Peyer's patch (tissue), 4 donors: ENCODE results near the gene CDKL4. TPM values are rescaled to one million over a fixed set of nuclear protein-coding genes. Genes with fewer than 3 reads are reported as not detected.
A peak's percentile ranks its signal among the peaks of the same experiment; 100 is the strongest.
"Not testable (repeated sequence)": the region's sequence is repeated elsewhere in the genome, so short reads cannot be mapped to it uniquely, and the experiment has no call there.

Experiments used
- DNase-seq, 3 donors: peaks; one replicate each; pipeline ENCODE4 v3.0.0-alpha.2; 2017 to 2019
- H3K27ac ChIP-seq, 4 donors: fragments of 200-600 bp; sonication (generic); one replicate each; pipeline ENCODE4 v1.5.1; 2016 to 2019
- H3K27me3 ChIP-seq, 2 donors: fragments of 200-600 bp; sonication (generic); one replicate each; pipeline ENCODE4 v1.5.1; 2019
- H3K36me3 ChIP-seq, 3 donors: fragments of 200-600 bp; sonication (generic); one replicate each; pipeline ENCODE4 v1.5.1; 2016 to 2019
- H3K4me1 ChIP-seq, 4 donors: fragments of 200-600 bp; sonication (generic); one replicate each; pipeline ENCODE4 v1.5.1; 2016 to 2019
- H3K4me3 ChIP-seq, 4 donors: fragments of 200-600 bp; sonication (generic); 1 replicate in 3 of 4; 2 replicates in 1 of 4; pipeline ENCODE4 v1.5.1; 2016 to 2019; ENCODE audit warnings: mild to moderate bottlenecking in 1 of 4
- H3K9me3 ChIP-seq, 4 donors: fragments of 200-600 bp; sonication (generic); one replicate each; pipeline ENCODE4 v1.5.1; 2016 to 2019; ENCODE audit warnings: mild to moderate bottlenecking in 1 of 4
- CTCF ChIP-seq, 6 experiments: fragments of 450-650 bp in 4 of 6; fragments of 200-600 bp in 2 of 6; sonication (generic) in 1 of 6; IDR thresholded peaks; one replicate each; pipeline ENCODE4 v1.5.1; 2017 to 2019; ENCODE audit warnings: antibody characterized with exemption in 6 of 6, mild to moderate bottlenecking in 3 of 6, moderate library complexity in 1 of 6
- POLR2A ChIP-seq, 2 donors: fragments of 450-650 bp; IDR thresholded peaks; one replicate each; pipeline ENCODE4 v1.5.1; 2017; ENCODE audit warnings: antibody characterized with exemption in 2 of 2, mild to moderate bottlenecking in 2 of 2, moderate library complexity in 2 of 2
- total RNA-seq, 4 donors: library from RNA; depleted of rRNA; stranded (reverse); fragments of >200 nt; gene quantifications; one replicate each; pipeline ENCODE4 v1.1.0, GENCODE V29; 2016

Gene CDKL4
- total RNA-seq, 4 donors from 2014 or later = 0.70 to 4.1 (median 0.80) TPM; not detected in 1

GRCh38 chr2:39140322-39140847 is 103.4 kb downstream of the CDKL4 start:
- Histone ChIP-seq H3K36me3 (no peaks in the 10 kb centered on the region), H3K27me3 (no peaks in the 10 kb centered on the region), H3K27ac (peak overlapping the region in 1 of 4 donors; percentile 50), H3K4me1 (peaks cover 0 to 4% (median 0%) of the 10 kb centered on the region in 4 donors), H3K9me3 (no peaks in the 10 kb centered on the region), H3K4me3 (no peak overlapping the region)
- TF ChIP-seq CTCF (IDR thresholded peaks at IDR 0.05) = no peak
- TF ChIP-seq POLR2A (IDR thresholded peaks at IDR 0.05) = no peak
- no peak for DNase-seq

- Histone ChIP-seq H3K4me1 (peaks cover 0 to 4% (median 0%) of the 10 kb centered on the region in 4 donors), H3K36me3 (no peaks in the 10 kb centered on the region), H3K27ac (no peak overlapping the region), H3K4me3 (no peak overlapping the region), H3K27me3 (no peaks in the 10 kb centered on the region), H3K9me3 (no peaks in the 10 kb centered on the region)
- DNase-seq = no peak
- TF ChIP-seq POLR2A (IDR thresholded peaks at IDR 0.05) (no peak), CTCF (IDR thresholded peaks at IDR 0.05) (no peak)
Measured at GRCh38 chr2:39139511-39140237, 104.1 kb downstream of the CDKL4 start.

GRCh38 chr2:39138837-39139211 is 104.9 kb downstream of the CDKL4 start:
- no peaks in the 10 kb centered on the region for H3K27me3 ChIP-seq
- TF ChIP-seq POLR2A (IDR thresholded peaks at IDR 0.05) = no peak
- TF ChIP-seq CTCF (IDR thresholded peaks at IDR 0.05) = no peak

GRCh38 chr2:39138187-39138836 is 105.5 kb downstream of the CDKL4 start:
- not testable (repeated sequence) for H3K9me3 ChIP-seq, H3K27me3 ChIP-seq, H3K36me3 ChIP-seq, H3K4me1 ChIP-seq, H3K27ac ChIP-seq, DNase-seq, H3K4me3 ChIP-seq

More at GRCh38 chr2:39138837-39139211, 104.9 kb downstream of the CDKL4 start:
- Histone ChIP-seq H3K9me3 (no peaks in the 10 kb centered on the region), H3K4me3 (no peak overlapping the region), H3K36me3 (no peaks in the 10 kb centered on the region), H3K4me1 (peaks cover 0 to 4% (median 0%) of the 10 kb centered on the region in 4 donors), H3K27ac (no peak overlapping the region)
- no peak for DNase-seq

- H3K4me3 ChIP-seq = no peak overlapping the region
- no peaks in the 10 kb centered on the region for H3K9me3 ChIP-seq
- no peaks in the 10 kb centered on the region for H3K36me3 ChIP-seq
- peaks cover 0 to 2% (median 0%) of the 10 kb centered on the region in 4 donors for H3K4me1 ChIP-seq
- H3K27ac ChIP-seq = no peak overlapping the region
- no peaks in the 10 kb centered on the region for H3K27me3 ChIP-seq
- no peak for DNase-seq
- no peak for TF ChIP-seq CTCF (IDR thresholded peaks at IDR 0.05)
- no peak for TF ChIP-seq POLR2A (IDR thresholded peaks at IDR 0.05)
Measured at GRCh38 chr2:39136799-39137198, 107.0 kb downstream of the CDKL4 start.

GRCh38 chr2:39135690-39136259 is 108.0 kb downstream of the CDKL4 start:
- DNase-seq = no peak
- H3K27me3 ChIP-seq = no peaks in the 10 kb centered on the region
- TF ChIP-seq POLR2A (IDR thresholded peaks at IDR 0.05) = no peak
- TF ChIP-seq CTCF (IDR thresholded peaks at IDR 0.05) = no peak
- no peak overlapping the region for H3K4me3 ChIP-seq
- no peaks in the 10 kb centered on the region for H3K4me1 ChIP-seq
- H3K27ac ChIP-seq = no peak overlapping the region
- no peaks in the 10 kb centered on the region for H3K36me3 ChIP-seq
- H3K9me3 ChIP-seq = no peaks in the 10 kb centered on the region
